PFSK-1 (cell line): ENCODE data around the gene GTPBP8.

Experiments used
- POLR2AphosphoS5 ChIP-seq: IDR thresholded peaks from 2 replicates; pipeline ENCODE4 v1.6.1; 2012; ENCODE audit warnings: low read depth, mild to moderate bottlenecking, control low read depth, low read length, moderate library complexity
- SIN3A ChIP-seq: IDR thresholded peaks from 2 replicates; pipeline ENCODE4 v1.6.1; 2012; ENCODE audit warnings: mild to moderate bottlenecking, low read length, moderate library complexity, borderline replicate concordance; ENCODE audit not compliant: insufficient read depth
- TAF1 ChIP-seq: IDR thresholded peaks from 2 replicates; pipeline ENCODE4 v1.6.1; 2012; ENCODE audit warnings: low read length, control low read depth, borderline replicate concordance; ENCODE audit not compliant: insufficient read depth
- TF ChIP-seq, protein P1 (sequence below), 2 experiments: IDR thresholded peaks; 2 replicates each; pipeline versions ENCODE4 v1.6.1 to v1.8.0; 2011 to 2012; ENCODE audit warnings: low read depth in 2 of 2, low read length in 2 of 2, control low read depth in 1 of 2, inconsistent platforms in 1 of 2, mild to moderate bottlenecking in 1 of 2, moderate library complexity in 1 of 2; ENCODE audit not compliant: insufficient read depth in 1 of 2

- TF ChIP-seq, protein P1, sequence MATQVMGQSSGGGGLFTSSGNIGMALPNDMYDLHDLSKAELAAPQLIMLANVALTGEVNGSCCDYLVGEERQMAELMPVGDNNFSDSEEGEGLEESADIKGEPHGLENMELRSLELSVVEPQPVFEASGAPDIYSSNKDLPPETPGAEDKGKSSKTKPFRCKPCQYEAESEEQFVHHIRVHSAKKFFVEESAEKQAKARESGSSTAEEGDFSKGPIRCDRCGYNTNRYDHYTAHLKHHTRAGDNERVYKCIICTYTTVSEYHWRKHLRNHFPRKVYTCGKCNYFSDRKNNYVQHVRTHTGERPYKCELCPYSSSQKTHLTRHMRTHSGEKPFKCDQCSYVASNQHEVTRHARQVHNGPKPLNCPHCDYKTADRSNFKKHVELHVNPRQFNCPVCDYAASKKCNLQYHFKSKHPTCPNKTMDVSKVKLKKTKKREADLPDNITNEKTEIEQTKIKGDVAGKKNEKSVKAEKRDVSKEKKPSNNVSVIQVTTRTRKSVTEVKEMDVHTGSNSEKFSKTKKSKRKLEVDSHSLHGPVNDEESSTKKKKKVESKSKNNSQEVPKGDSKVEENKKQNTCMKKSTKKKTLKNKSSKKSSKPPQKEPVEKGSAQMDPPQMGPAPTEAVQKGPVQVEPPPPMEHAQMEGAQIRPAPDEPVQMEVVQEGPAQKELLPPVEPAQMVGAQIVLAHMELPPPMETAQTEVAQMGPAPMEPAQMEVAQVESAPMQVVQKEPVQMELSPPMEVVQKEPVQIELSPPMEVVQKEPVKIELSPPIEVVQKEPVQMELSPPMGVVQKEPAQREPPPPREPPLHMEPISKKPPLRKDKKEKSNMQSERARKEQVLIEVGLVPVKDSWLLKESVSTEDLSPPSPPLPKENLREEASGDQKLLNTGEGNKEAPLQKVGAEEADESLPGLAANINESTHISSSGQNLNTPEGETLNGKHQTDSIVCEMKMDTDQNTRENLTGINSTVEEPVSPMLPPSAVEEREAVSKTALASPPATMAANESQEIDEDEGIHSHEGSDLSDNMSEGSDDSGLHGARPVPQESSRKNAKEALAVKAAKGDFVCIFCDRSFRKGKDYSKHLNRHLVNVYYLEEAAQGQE (IDR thresholded peaks at IDR 0.05; ENCODE audit: insufficient read depth in 1 of 2, low read depth in 2 of 2, low read length in 2 of 2) = no peak
- TF ChIP-seq TAF1 (no peak), POLR2AphosphoS5 (no peak), SIN3A (no peak)
Observed at GRCh38 chr3:112987710-112988334, 3.0 kb upstream of the GTPBP8 start.
